Lung (tissue), 12 donors: ENCODE measurements around the gene IDH3A. TPM values are rescaled to one million over a fixed set of nuclear protein-coding genes. Genes with fewer than 3 reads are reported as not detected.
A peak's percentile ranks its signal among the peaks of the same experiment; 100 is the strongest.

Experiments
- ATAC-seq: fragments of 200-7000 bp; cut with Tn5 transposase; one replicate; pipeline ENCODE4 v1.9.1; 2020; ENCODE audit warnings: moderate number of reproducible peaks; ENCODE audit not compliant: insufficient read depth, low FRiP score
- DNase-seq, 3 donors: peaks; one replicate each; pipeline ENCODE4 v3.0.0-alpha.2; 2013 to 2017
- H3K27ac ChIP-seq, 2 donors: one replicate each; pipeline ENCODE4 v1.5.1; 2013; ENCODE audit warnings: mild to moderate bottlenecking in 2 of 2, moderate library complexity in 2 of 2, control low read depth in 1 of 2, inconsistent platforms in 1 of 2, low read depth in 1 of 2, low read length in 1 of 2
- H3K27me3 ChIP-seq, 3 donors: one replicate each; pipeline ENCODE4 v1.5.1; 2013; ENCODE audit warnings: low read length in 2 of 3; ENCODE audit not compliant: control insufficient read depth in 3 of 3, insufficient read depth in 3 of 3
- H3K36me3 ChIP-seq, 4 donors: one replicate each; pipeline ENCODE4 v1.5.1; 2013; ENCODE audit warnings: low read length in 4 of 4, mild to moderate bottlenecking in 1 of 4, moderate library complexity in 1 of 4; ENCODE audit not compliant: control insufficient read depth in 4 of 4, insufficient read depth in 4 of 4
- H3K4me1 ChIP-seq, 5 donors: one replicate each; pipeline ENCODE4 v1.5.1; 2013; ENCODE audit warnings: low read length in 5 of 5, mild to moderate bottlenecking in 2 of 5, moderate library complexity in 1 of 5; ENCODE audit not compliant: control insufficient read depth in 5 of 5, insufficient read depth in 5 of 5
- H3K4me3 ChIP-seq: one replicate; pipeline ENCODE4 v1.5.1; 2013; ENCODE audit warnings: mild to moderate bottlenecking, control low read depth, moderate library complexity
- H3K9ac ChIP-seq, 2 donors: one replicate each; pipeline ENCODE4 v1.5.1; 2013; ENCODE audit warnings: low read length in 2 of 2, control low read depth in 1 of 2; ENCODE audit not compliant: insufficient read depth in 1 of 2
- H3K9me3 ChIP-seq, 4 donors: one replicate each; pipeline ENCODE4 v1.5.1; 2013; ENCODE audit warnings: low read length in 3 of 4, mild to moderate bottlenecking in 1 of 4, moderate library complexity in 1 of 4; ENCODE audit not compliant: control insufficient read depth in 4 of 4, insufficient read depth in 3 of 4
- WGBS, 2 donors: extraction: QIAGEN DNeasy Blood & Tissue Kit; methylation state at CpG; one replicate each; pipeline ENCODE4 v1.1.7; 2013; 5-methylcytosine and 5-hydroxymethylcytosine counted together
- polyA plus RNA-seq, 2 donors: library from polyadenylated mRNA; stranded (reverse); fragments of 200-250 nt; gene quantifications; one replicate each; pipeline ENCODE4 v1.2.1, GENCODE V29; 2013
- total RNA-seq, 2 donors: library from RNA; depleted of rRNA in 1 of 2; stranded (reverse); fragments of >200 nt in 1 of 2; gene quantifications; one replicate each; pipeline ENCODE4 v1.2.1, GENCODE V29; 2014 to 2021
- TF ChIP-seq, protein P1 (sequence below): IDR thresholded peaks from 2 replicates; pipeline ENCODE4 v1.5.1; 2012; ENCODE audit warnings: mild to moderate bottlenecking; ENCODE audit errors: control extremely low read depth, extremely low read depth
- donor health status: control.
- donor health status: control.
- donor health status: Bipolar disorder and iron deficiency.
- donor health status: healthy.
- donor health status: DM: yes; HTN: yes; CAD: no.

IDH3A gene
- total and polyA plus RNA-seq, 4 donors: 28.6 to 83.2 (median 45.5) TPM

DNA sequence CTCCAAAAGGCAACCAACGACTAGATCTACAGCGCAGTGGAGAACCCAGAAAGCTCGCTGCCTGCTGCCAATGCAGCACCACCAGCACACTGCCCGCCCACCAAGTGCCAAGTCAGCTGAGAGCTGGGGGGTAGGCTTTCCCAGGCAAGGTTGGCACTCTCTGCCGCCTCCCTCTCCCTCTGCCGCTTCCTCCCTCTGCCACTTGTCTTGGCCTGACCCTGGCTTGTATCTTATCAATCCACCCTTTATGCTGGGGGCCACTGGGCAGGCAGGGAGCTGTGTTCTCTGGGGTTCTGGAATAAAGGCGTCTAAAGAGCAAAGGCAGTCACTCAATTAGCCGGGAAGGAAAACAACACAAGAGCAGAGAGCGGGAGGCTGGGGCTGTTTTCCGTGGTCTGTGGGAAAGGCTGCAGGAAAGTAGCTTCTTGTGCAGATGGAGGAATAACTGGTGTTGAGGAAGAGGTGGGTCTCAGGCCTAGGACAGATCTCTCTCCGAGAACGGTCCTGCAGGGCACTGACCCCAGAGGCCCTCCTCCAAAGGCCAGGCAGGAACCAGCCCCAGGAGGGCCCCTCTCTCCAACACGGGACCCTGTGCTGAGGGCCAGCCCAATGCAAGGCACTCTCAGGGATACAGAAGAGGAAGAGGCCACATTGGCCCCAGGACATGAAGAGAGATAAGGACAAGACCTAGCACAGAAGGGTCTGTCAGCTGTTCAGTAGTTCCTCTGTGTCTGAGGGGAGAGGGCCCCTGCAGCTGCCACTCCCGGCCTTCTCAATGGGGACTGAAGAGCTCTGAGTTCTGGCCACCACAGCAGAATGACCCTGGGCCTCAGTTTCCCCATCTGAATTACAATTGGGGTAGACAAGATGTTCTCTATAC is 54.4 kb downstream of the IDH3A start:
- H3K27ac ChIP-seq: peak overlapping the region in 1 of 2 donors; percentile 30
- no peaks in the 10 kb centered on the region for H3K9me3 ChIP-seq
- H3K36me3 ChIP-seq: no peaks in the 10 kb centered on the region
- peaks cover 0 to 4% (median 0%) of the 10 kb centered on the region in 5 donors for H3K4me1 ChIP-seq
- WGBS, 2 donors: 83 to 86% methylated on average over 14 of the region's 14 CpGs
- ATAC-seq: no peak
- H3K9ac ChIP-seq: no peak overlapping the region
- DNase-seq: no peak
- TF ChIP-seq, protein P1, sequence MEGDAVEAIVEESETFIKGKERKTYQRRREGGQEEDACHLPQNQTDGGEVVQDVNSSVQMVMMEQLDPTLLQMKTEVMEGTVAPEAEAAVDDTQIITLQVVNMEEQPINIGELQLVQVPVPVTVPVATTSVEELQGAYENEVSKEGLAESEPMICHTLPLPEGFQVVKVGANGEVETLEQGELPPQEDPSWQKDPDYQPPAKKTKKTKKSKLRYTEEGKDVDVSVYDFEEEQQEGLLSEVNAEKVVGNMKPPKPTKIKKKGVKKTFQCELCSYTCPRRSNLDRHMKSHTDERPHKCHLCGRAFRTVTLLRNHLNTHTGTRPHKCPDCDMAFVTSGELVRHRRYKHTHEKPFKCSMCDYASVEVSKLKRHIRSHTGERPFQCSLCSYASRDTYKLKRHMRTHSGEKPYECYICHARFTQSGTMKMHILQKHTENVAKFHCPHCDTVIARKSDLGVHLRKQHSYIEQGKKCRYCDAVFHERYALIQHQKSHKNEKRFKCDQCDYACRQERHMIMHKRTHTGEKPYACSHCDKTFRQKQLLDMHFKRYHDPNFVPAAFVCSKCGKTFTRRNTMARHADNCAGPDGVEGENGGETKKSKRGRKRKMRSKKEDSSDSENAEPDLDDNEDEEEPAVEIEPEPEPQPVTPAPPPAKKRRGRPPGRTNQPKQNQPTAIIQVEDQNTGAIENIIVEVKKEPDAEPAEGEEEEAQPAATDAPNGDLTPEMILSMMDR: no peak
- no peaks in the 10 kb centered on the region for H3K27me3 ChIP-seq
- H3K4me3 ChIP-seq: no peak overlapping the region

DNA sequence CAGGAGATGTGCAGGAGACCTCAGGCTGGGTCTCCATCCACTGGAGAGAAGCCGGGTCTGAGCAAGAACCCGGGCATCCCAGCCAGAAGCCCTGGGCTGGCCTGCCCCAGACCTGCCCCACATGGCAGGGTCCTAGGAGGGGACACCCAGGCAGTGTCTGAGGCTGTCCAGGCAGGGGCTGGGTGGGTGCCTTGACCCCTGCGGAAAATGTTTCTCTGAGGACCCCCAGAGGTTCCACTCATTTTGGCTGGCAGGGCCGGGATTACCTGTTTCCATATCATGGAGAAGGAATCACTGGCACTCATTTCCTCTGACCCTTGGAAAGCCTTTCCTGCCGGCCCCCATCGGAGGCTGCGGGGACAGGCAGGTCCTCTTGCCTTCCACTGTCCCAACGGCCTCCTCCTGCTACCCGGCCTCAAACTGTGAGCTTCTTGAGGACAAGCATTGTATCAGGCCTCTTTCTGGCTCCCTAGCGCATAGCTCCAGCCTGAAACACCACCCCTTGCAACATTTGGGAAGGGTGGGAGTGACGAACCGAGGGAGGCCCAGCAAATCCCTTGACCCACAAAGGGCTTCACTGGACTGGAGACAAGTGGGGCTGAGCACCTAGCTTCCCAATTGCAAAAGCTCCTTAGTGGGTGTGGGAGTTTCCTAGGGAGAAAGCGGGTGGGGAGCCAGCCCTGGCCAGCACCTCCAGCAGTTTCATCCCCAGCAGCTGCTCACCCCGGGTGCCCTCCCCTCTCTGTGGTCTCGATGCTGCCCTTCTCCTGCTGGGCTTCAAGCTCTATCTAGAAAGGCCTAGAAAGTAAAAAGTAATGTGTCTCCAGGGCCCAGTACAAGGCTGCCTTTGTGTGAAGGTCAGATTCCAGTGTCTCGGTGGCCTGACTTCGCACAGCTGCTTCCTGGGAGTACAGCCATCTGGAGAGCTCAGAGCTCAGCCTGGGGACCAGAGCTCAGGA is 55.5 kb downstream of the IDH3A start:
- TF ChIP-seq, protein P1: no peak
- 82 to 90% methylated on average over 17 of the region's 17 CpGs for WGBS, 2 donors
- DNase-seq: peak; percentile 36 to 50 (median 45)

DNA sequence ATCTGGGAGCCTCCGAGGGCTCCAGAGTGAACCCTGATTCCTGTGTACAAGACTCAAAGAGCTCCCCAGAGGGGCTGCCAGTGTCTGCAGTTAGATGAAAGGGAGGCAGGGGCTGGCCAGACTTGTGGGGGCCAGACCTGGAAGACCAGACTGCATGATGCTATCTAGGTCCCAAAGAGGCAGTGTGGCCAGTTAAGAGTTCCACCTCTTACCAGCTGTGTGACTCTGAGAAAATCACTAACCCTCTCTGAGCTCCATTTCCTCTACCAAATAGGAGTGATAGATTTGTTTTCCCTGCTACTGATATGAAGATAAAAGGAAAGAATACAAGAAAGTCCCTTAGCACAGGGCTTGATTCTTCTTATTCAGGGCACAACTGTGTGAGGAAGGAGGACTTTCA is 56.2 kb downstream of the IDH3A start:
- no peak overlapping the region for H3K9ac ChIP-seq
- DNase-seq (no peak), ATAC-seq (no peak)
- peak overlapping the region in 1 of 2 donors; percentile 18 for H3K27ac ChIP-seq
- WGBS, 2 donors: 82 to 93% methylated on average over 1 of the region's 1 CpG
- no peaks in the 10 kb centered on the region for H3K36me3 ChIP-seq
- no peaks in the 10 kb centered on the region for H3K27me3 ChIP-seq
- H3K4me1 ChIP-seq: peaks cover 0 to 4% (median 0%) of the 10 kb centered on the region in 5 donors
- H3K4me3 ChIP-seq: no peak overlapping the region
- no peaks in the 10 kb centered on the region for H3K9me3 ChIP-seq
- TF ChIP-seq, protein P1: no peak

More for the DNA sequence above, 55.5 kb downstream of the IDH3A start:
- ATAC-seq: no peak
- Histone ChIP-seq H3K4me3 (no peak overlapping the region), H3K9ac (no peak overlapping the region), H3K27ac (no peak overlapping the region), H3K27me3 (no peaks in the 10 kb centered on the region), H3K36me3 (no peaks in the 10 kb centered on the region), H3K9me3 (no peaks in the 10 kb centered on the region), H3K4me1 (peaks cover 0 to 4% (median 0%) of the 10 kb centered on the region in 5 donors)
